HL-60/S4 (cell line): Measurements from ENCODE around the gene ZNF710.

Experiments used
- in situ Hi-C: fragments of 300-500 bp; cut with MboI; formaldehyde crosslinking; loops from 2 replicates; pipeline ENCODE4 v1.14.3; 2022; ENCODE audit warnings: low sequenced_read_pairs

Gene ZNF710

DNA sequence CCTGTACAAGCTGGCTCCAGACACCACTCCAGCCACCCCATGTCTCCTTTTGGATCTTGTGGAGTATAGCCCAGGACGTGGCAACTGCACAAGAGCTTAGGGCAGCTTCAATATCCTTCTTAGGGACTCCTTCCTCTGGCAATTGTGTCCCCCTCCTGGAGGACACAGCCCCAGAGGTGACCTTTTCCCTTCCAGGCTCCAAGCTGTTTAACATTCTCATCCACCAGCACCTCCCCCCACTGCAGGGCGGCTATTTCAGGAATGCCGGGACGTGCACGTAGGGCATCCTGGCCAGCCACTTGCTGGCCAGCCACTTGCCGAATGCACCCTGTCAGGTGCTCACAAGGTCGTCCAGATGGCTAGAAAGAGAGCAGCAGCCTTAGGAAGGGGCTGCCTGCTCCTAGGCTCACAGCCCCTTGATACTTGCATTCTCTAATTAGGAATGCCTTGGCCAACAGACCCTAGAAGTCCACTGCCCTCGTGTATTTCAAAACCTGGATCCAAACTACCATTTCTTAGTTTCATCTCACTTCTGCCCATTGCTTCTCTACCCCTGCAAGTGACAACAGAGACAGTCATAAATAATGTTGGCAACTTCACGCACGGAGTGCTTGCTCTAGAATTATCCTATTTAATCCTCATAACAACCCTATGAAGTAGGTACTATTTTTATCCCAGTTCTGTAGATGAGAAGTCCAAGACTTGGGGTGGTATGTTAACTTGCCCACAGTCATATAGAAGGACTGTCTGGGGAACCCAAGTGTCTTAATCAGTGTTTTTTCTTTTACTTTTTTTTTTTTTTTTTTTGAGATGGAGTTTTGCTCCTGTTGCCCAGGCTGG is 125.7 kb downstream of the ZNF710 start:
- in situ Hi-C loops, result no loop called here

DNA sequence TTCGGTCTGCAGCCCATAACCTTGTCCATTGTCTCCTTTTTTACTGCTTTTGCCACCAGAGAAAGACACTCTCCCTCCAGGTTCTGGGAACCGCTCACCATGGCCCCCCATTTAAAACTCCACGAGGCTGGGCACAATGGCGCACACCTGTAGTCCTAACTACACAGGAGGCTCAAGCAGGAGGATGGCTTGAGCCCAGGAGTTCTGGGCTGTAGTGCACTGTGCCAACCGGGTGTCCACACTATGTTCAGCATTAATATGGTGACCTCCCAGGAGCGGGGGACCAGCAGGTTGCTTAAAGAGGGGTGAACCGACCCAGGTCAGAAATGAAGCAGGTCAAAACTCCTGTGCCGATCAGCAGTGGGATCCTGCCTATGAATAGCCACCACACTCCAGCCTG is 129.2 kb downstream of the ZNF710 start:
- in situ Hi-C loops, result no loop called here
